Activated naive CD8-positive, alpha-beta T cell treated with anti-CD3 and anti-CD28 coated beads for 36 hours (primary cell): ENCODE measurements around the gene MRC2. TPM values are rescaled to one million over a fixed set of nuclear protein-coding genes. Genes with fewer than 3 reads are reported as not detected.
"Not testable (repeated sequence)": the region's sequence is repeated elsewhere in the genome, so short reads cannot be mapped to it uniquely, and the experiment has no call there.

Experiments used
- DNase-seq: peaks from one replicate; pipeline ENCODE4 v3.0.0; 2021
- H3K27ac Mint-ChIP-seq: one replicate; pipeline ENCODE4 v1.8.0; 2022; ENCODE audit warnings: mild to moderate bottlenecking, moderate library complexity, mixed read lengths
- H3K27me3 Mint-ChIP-seq: one replicate; pipeline ENCODE4 v1.8.0; 2022; ENCODE audit warnings: mild to moderate bottlenecking, mixed read lengths
- H3K36me3 Mint-ChIP-seq: one replicate; pipeline ENCODE4 v1.8.0; 2021; ENCODE audit warnings: mild to moderate bottlenecking, mixed read lengths
- H3K4me1 Mint-ChIP-seq: one replicate; pipeline ENCODE4 v1.8.0; 2021; ENCODE audit warnings: mixed read lengths
- H3K4me3 Mint-ChIP-seq: one replicate; pipeline ENCODE4 v1.8.0; 2022; ENCODE audit warnings: mild to moderate bottlenecking, moderate library complexity, mixed read lengths
- H3K9me3 Mint-ChIP-seq: one replicate; pipeline ENCODE4 v1.8.0; 2022; ENCODE audit warnings: mixed read lengths
- total RNA-seq, 2 experiments: library from RNA; stranded (reverse); gene quantifications; one replicate each; pipeline ENCODE4 v1.2.3, GENCODE V29; 2021

The MRC2 gene
- total RNA-seq: 1 to 10 TPM; 5.1 to 5.8 TPM

GRCh38 chr17:62627219-62627903 is at the start of gene MRC2:
Gene MRC2 (plus strand): TSS chr17:62627670. CDS start chr17:62627803, 133 bp downstream.
- H3K4me1 Mint-ChIP-seq: peaks cover 12% of the 10 kb centered on the region
- peak within 1 kb of the TSS; percentile 87 for H3K27ac Mint-ChIP-seq
- H3K9me3 Mint-ChIP-seq: no peaks in the 10 kb centered on the region
- peaks cover 5% of the 10 kb centered on the region for H3K27me3 Mint-ChIP-seq
- H3K4me3 Mint-ChIP-seq: peak within 1 kb of the TSS; percentile 89
- peaks cover 7% of the 10 kb centered on the region for H3K36me3 Mint-ChIP-seq
- peak; percentile 50 for DNase-seq

- no peaks in the 10 kb centered on the region for H3K9me3 Mint-ChIP-seq
- H3K4me1 Mint-ChIP-seq: peaks cover 24% of the 10 kb centered on the region
- no peaks in the 10 kb centered on the region for H3K27me3 Mint-ChIP-seq
- H3K27ac Mint-ChIP-seq: no peak overlapping the region
- no peak for DNase-seq
- peaks cover 21% of the 10 kb centered on the region for H3K36me3 Mint-ChIP-seq
- no peak overlapping the region for H3K4me3 Mint-ChIP-seq
Observed at GRCh38 chr17:62578757-62579487, 48.5 kb upstream of the MRC2 start.

- Mint-ChIP-seq H3K9me3 (no peaks in the 10 kb centered on the region), H3K4me3 (no peak overlapping the region), H3K36me3 (peaks cover 20% of the 10 kb centered on the region), H3K27ac (no peak overlapping the region), H3K27me3 (no peaks in the 10 kb centered on the region), H3K4me1 (peaks cover 24% of the 10 kb centered on the region)
- no peak for DNase-seq
Observed at GRCh38 chr17:62580947-62581346, 46.5 kb upstream of the MRC2 start.

- Mint-ChIP-seq H3K4me1 (peaks cover 24% of the 10 kb centered on the region), H3K27ac (no peak overlapping the region), H3K36me3 (peaks cover 17% of the 10 kb centered on the region), H3K4me3 (no peak overlapping the region), H3K9me3 (no peaks in the 10 kb centered on the region), H3K27me3 (no peaks in the 10 kb centered on the region)
- DNase-seq: no peak
Observed at GRCh38 chr17:62581764-62582163, 45.7 kb upstream of the MRC2 start.

- Mint-ChIP-seq H3K27ac (no peak overlapping the region), H3K27me3 (no peaks in the 10 kb centered on the region), H3K4me1 (peaks cover 4% of the 10 kb centered on the region), H3K9me3 (no peaks in the 10 kb centered on the region), H3K36me3 (peaks cover 16% of the 10 kb centered on the region), H3K4me3 (no peak overlapping the region)
- no peak for DNase-seq
Observed at GRCh38 chr17:62587554-62587953, 39.9 kb upstream of the MRC2 start.

- no peak for DNase-seq
- H3K4me1 Mint-ChIP-seq: no peaks in the 10 kb centered on the region
- H3K27ac Mint-ChIP-seq: no peak overlapping the region
- no peaks in the 10 kb centered on the region for H3K27me3 Mint-ChIP-seq
- H3K9me3 Mint-ChIP-seq: no peaks in the 10 kb centered on the region
- H3K4me3 Mint-ChIP-seq: no peak overlapping the region
- peaks cover 11% of the 10 kb centered on the region for H3K36me3 Mint-ChIP-seq
Observed at GRCh38 chr17:62588109-62588508, 39.4 kb upstream of the MRC2 start.

- Mint-ChIP-seq H3K27me3 (no peaks in the 10 kb centered on the region), H3K9me3 (no peaks in the 10 kb centered on the region), H3K4me3 (no peak overlapping the region), H3K36me3 (peaks cover 19% of the 10 kb centered on the region), H3K4me1 (no peaks in the 10 kb centered on the region), H3K27ac (no peak overlapping the region)
- no peak for DNase-seq
Observed at GRCh38 chr17:62591333-62591732, 36.1 kb upstream of the MRC2 start.

- H3K27ac Mint-ChIP-seq, H3K9me3 Mint-ChIP-seq, DNase-seq, H3K27me3 Mint-ChIP-seq, H3K4me1 Mint-ChIP-seq, H3K4me3 Mint-ChIP-seq: not testable (repeated sequence)
- H3K36me3 Mint-ChIP-seq: peaks cover 24% of the 10 kb centered on the region
Observed at GRCh38 chr17:62591822-62592221, 35.6 kb upstream of the MRC2 start.

GRCh38 chr17:62592341-62593099 is 35.0 kb upstream of the MRC2 start:
- Mint-ChIP-seq H3K27ac (no peak overlapping the region), H3K27me3 (no peaks in the 10 kb centered on the region), H3K4me3 (no peak overlapping the region), H3K4me1 (no peaks in the 10 kb centered on the region), H3K36me3 (peaks cover 31% of the 10 kb centered on the region), H3K9me3 (no peaks in the 10 kb centered on the region)
- no peak for DNase-seq

GRCh38 chr17:62595484-62595883 is 32.0 kb upstream of the MRC2 start:
- Mint-ChIP-seq H3K9me3 (no peaks in the 10 kb centered on the region), H3K36me3 (peaks cover 33% of the 10 kb centered on the region), H3K27ac (no peak overlapping the region), H3K4me1 (no peaks in the 10 kb centered on the region), H3K4me3 (no peak overlapping the region), H3K27me3 (no peaks in the 10 kb centered on the region)
- DNase-seq: no peak

GRCh38 chr17:62596662-62597061 is 30.8 kb upstream of the MRC2 start:
- no peaks in the 10 kb centered on the region for H3K9me3 Mint-ChIP-seq
- H3K27ac Mint-ChIP-seq: no peak overlapping the region
- peaks cover 33% of the 10 kb centered on the region for H3K36me3 Mint-ChIP-seq
- H3K4me3 Mint-ChIP-seq: no peak overlapping the region
- no peak for DNase-seq
- H3K27me3 Mint-ChIP-seq: no peaks in the 10 kb centered on the region
- peaks cover 7% of the 10 kb centered on the region for H3K4me1 Mint-ChIP-seq

GRCh38 chr17:62597150-62597549 is 30.3 kb upstream of the MRC2 start:
- Mint-ChIP-seq H3K9me3 (no peaks in the 10 kb centered on the region), H3K36me3 (peaks cover 33% of the 10 kb centered on the region), H3K4me1 (peaks cover 7% of the 10 kb centered on the region), H3K27ac (no peak overlapping the region), H3K4me3 (no peak overlapping the region), H3K27me3 (no peaks in the 10 kb centered on the region)
- DNase-seq: no peak

- no peaks in the 10 kb centered on the region for H3K27me3 Mint-ChIP-seq
- peaks cover 7% of the 10 kb centered on the region for H3K4me1 Mint-ChIP-seq
- no peaks in the 10 kb centered on the region for H3K9me3 Mint-ChIP-seq
- no peak for DNase-seq
- no peak overlapping the region for H3K4me3 Mint-ChIP-seq
- H3K36me3 Mint-ChIP-seq: peaks cover 39% of the 10 kb centered on the region
- no peak overlapping the region for H3K27ac Mint-ChIP-seq
Observed at GRCh38 chr17:62597920-62598319, 29.6 kb upstream of the MRC2 start.

- H3K36me3 Mint-ChIP-seq: peaks cover 34% of the 10 kb centered on the region
- no peak for DNase-seq
- no peaks in the 10 kb centered on the region for H3K9me3 Mint-ChIP-seq
- H3K4me1 Mint-ChIP-seq: peaks cover 7% of the 10 kb centered on the region
- no peak overlapping the region for H3K27ac Mint-ChIP-seq
- H3K4me3 Mint-ChIP-seq: no peak overlapping the region
- H3K27me3 Mint-ChIP-seq: no peaks in the 10 kb centered on the region
Observed at GRCh38 chr17:62599964-62600657, 27.4 kb upstream of the MRC2 start.

- Mint-ChIP-seq H3K4me3 (no peak overlapping the region), H3K36me3 (peaks cover 34% of the 10 kb centered on the region), H3K4me1 (peaks cover 7% of the 10 kb centered on the region), H3K27me3 (no peaks in the 10 kb centered on the region), H3K9me3 (no peaks in the 10 kb centered on the region), H3K27ac (no peak overlapping the region)
- DNase-seq: no peak
Observed at GRCh38 chr17:62600805-62601204, 26.7 kb upstream of the MRC2 start.
